Measurements from ENCODE around the gene SDSL.

DNA sequence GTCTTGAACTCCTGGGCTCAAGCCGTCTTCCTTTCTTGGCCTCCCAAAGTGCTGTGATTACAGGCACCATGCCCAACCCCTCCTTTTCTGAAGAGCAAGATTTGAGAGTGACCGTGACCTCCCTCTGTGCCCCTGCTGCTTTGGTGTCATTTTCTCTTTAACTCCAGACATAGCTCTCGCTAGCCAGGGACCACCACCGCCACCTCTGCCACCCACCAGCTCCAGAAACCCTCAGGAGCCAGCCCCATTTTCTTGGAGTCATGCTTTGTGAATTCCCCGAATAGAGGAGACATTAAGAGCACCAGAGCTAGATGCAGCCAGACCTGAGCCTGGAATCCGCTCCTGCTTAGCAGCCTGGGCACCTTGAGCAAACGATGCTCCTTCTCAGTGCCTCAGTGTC lies 18.2 kb downstream of the SDSL start:
- TF ChIP-seq CTCF (IDR thresholded peaks at IDR 0.05; ENCODE audit: insufficient read depth, low read length, poor library complexity, severe bottlenecking) (no peak), EZH2phosphoT487 (conservative IDR thresholded peaks at IDR 0.05; ENCODE audit: low read length) (no peak)

All from SU-DHL-6 (cell line).